HCT116 (cell line): Measurements from ENCODE around the gene CTBP2. TPM values are rescaled to one million over a fixed set of nuclear protein-coding genes. Genes with fewer than 3 reads are reported as not detected.

ENCODE experiments used
- ATAC-seq: fragments of 200-7000 bp; cut with Tn5 transposase; 2 replicates; pipeline ENCODE4 v1.9.1; 2020; ENCODE audit warnings: mild to moderate bottlenecking, moderate library complexity
- BruUV-seq: library from RNA; stranded (reverse); fragments of 400-500 nt; replicated peaks from 2 replicates; lab custom pipeline; 2021; lab: Mats Ljungman, UMichigan
- CTCF ChIA-PET: fragments of 300-600 bp; sonication (Branson Sonifier 250); formaldehyde crosslinking; loops from one replicate; lab custom pipeline; 2021; ENCODE audit warnings: antibody characterized with exemption; lab: Charles Lee
- POLR2A ChIA-PET: fragments of 300-600, 350-600 bp; sonication (Branson Sonifier 250); formaldehyde crosslinking; loops from one replicate; lab custom pipeline; 2021; ENCODE audit warnings: antibody characterized with exemption; lab: Charles Lee
- RAD21 ChIA-PET, 2 experiments: fragments of 300-600 bp; sonication (Branson Sonifier 250); formaldehyde crosslinking; loops; one replicate each; lab custom pipeline; 2023; ENCODE audit warnings: low total read pairs in 2 of 2; ENCODE audit not compliant: uncharacterized antibody in 2 of 2, unreplicated experiment in 2 of 2, low non-redundant PET in 1 of 2; lab: Charles Lee
- DNase-seq: peaks from one replicate; pipeline ENCODE4 v3.0.0-alpha.2; 2010; ENCODE audit warnings: low read depth, low spot score
- H2AFZ ChIP-seq: fragments of 200-600 bp; shearing (Covaris generic), sonication (generic); 2 replicates; pipeline ENCODE4 v1.6.1; 2017; ENCODE audit warnings: low read depth, mixed run types, mixed read lengths, antibody characterized with exemption, low read length; ENCODE audit not compliant: poor library complexity, severe bottlenecking
- H3K27ac ChIP-seq: 2 replicates; pipeline ENCODE4 v1.5.1; 2012; ENCODE audit warnings: low read depth, low read length
- H3K27me3 ChIP-seq: fragments of 200-600 bp; sonication (generic); 2 replicates; pipeline ENCODE4 v1.6.1; 2016; ENCODE audit warnings: mixed run types, low read length, mixed read lengths; ENCODE audit not compliant: insufficient read depth
- H3K36me3 ChIP-seq, 2 experiments: fragments of 200-500 bp in 1 of 2; fragments of 200-600 bp in 1 of 2; sonication (Bioruptor generic) in 1 of 2; sonication (generic) in 1 of 2; 2 replicates each; pipeline versions ENCODE4 v1.5.1 to v1.6.1; 2014 to 2016; ENCODE audit warnings: low read length in 2 of 2, inconsistent platforms in 1 of 2, mixed read lengths in 1 of 2, mixed run types in 1 of 2; ENCODE audit not compliant: insufficient read depth in 2 of 2, control insufficient read depth in 1 of 2
- H3K4me1 ChIP-seq, 2 experiments: fragments of 200-600 bp in 1 of 2; sonication (generic) in 1 of 2; 2 replicates each; pipeline versions ENCODE4 v1.5.1 to v1.6.1; 2012 to 2017; ENCODE audit warnings: low read length in 2 of 2, inconsistent platforms in 1 of 2, mild to moderate bottlenecking in 1 of 2, mixed read lengths in 1 of 2, mixed run types in 1 of 2, moderate library complexity in 1 of 2; ENCODE audit not compliant: insufficient read depth in 2 of 2, control insufficient read depth in 1 of 2
- H3K4me2 ChIP-seq: fragments of 200-600 bp; sonication (generic); 2 replicates; pipeline ENCODE4 v1.6.1; 2017; ENCODE audit warnings: mixed run types, low read length, mixed read lengths
- H3K4me3 ChIP-seq, 2 experiments: fragments of 200-600 bp in 1 of 2; sonication (generic) in 1 of 2; replicated peaks in 1 of 2; 2 replicates each; pipeline ENCODE4 v1.5.1; 2011 to 2016; ENCODE audit warnings: low read length in 2 of 2, control low read depth in 1 of 2, low read depth in 1 of 2, mild to moderate bottlenecking in 1 of 2, mixed read lengths in 1 of 2, mixed run types in 1 of 2
- H3K79me2 ChIP-seq: fragments of 200-600 bp; sonication (generic); 2 replicates; pipeline ENCODE4 v1.6.1; 2017; ENCODE audit warnings: mild to moderate bottlenecking, mixed run types, low read length, moderate library complexity, mixed read lengths; ENCODE audit not compliant: insufficient read depth
- H3K9ac ChIP-seq: fragments of 200-600 bp; sonication (generic); 2 replicates; pipeline ENCODE4 v1.6.1; 2016; ENCODE audit warnings: low read length, mixed read lengths
- H3K9me2 ChIP-seq: fragments of 200-600 bp; sonication (generic), shearing (Covaris generic); 2 replicates; pipeline ENCODE4 v1.6.1; 2017; ENCODE audit warnings: mixed run types, mild to moderate bottlenecking, moderate library complexity; ENCODE audit not compliant: insufficient read depth
- H3K9me3 ChIP-seq, 2 experiments: fragments of 200-500 bp in 1 of 2; fragments of 200-600 bp in 1 of 2; sonication (Bioruptor generic) in 1 of 2; sonication (generic) in 1 of 2; 2 replicates each; pipeline ENCODE4 v1.6.1; 2014 to 2017; ENCODE audit warnings: low read length in 2 of 2, mixed read lengths in 2 of 2, inconsistent platforms in 1 of 2, low read depth in 1 of 2, mild to moderate bottlenecking in 1 of 2, mixed run types in 1 of 2, moderate library complexity in 1 of 2; ENCODE audit not compliant: control insufficient read depth in 1 of 2, insufficient read depth in 1 of 2
- H4K20me1 ChIP-seq: fragments of 200-600 bp; sonication (generic), shearing (Covaris generic); 2 replicates; pipeline ENCODE4 v1.6.1; 2017; ENCODE audit warnings: mixed run types, mild to moderate bottlenecking, moderate library complexity; ENCODE audit not compliant: insufficient read depth
- CTCF ChIP-seq, 3 experiments: fragments of 200-600 bp in 1 of 3; sonication (generic) in 1 of 3; IDR thresholded peaks in 2 of 3; conservative IDR thresholded peaks in 1 of 3; 2 replicates each; pipeline ENCODE4 v1.5.1; 2012 to 2017; ENCODE audit warnings: low read depth in 2 of 3, low read length in 2 of 3, antibody characterized with exemption in 1 of 3, borderline replicate concordance in 1 of 3, control low read depth in 1 of 3, mild to moderate bottlenecking in 1 of 3, mixed read lengths in 1 of 3, mixed run types in 1 of 3, moderate library complexity in 1 of 3; ENCODE audit not compliant: insufficient read depth in 1 of 3
- ELF1 ChIP-seq: IDR thresholded peaks from 2 replicates; pipeline ENCODE4 v1.6.1; 2012; ENCODE audit warnings: low read depth, borderline replicate concordance
- EZH2phosphoT487 ChIP-seq: fragments of 200-600 bp; IDR thresholded peaks from 2 replicates; pipeline ENCODE4 v1.6.1; 2018; ENCODE audit warnings: antibody characterized with exemption, borderline replicate concordance
- FOSL1 ChIP-seq: IDR thresholded peaks from 2 replicates; pipeline ENCODE4 v1.6.1; 2012; ENCODE audit warnings: low read depth
- SIN3A ChIP-seq: IDR thresholded peaks from 2 replicates; pipeline ENCODE4 v1.6.1; 2012; ENCODE audit warnings: low read depth
- intact Hi-C: fragments of 100-400 bp; cut with micrococcal nuclease; formaldehyde crosslinking; loops from 2 replicates; pipeline ENCODE4 v1.10.0; 2022
- total RNA-seq: library from RNA; stranded (reverse); gene quantifications from one replicate; pipeline ENCODE4 v1.2.1, GENCODE V29; 2021; ENCODE audit not compliant: unreplicated experiment

Gene CTBP2
- total RNA-seq, 1 experiment from 2014 or later, result 144 TPM

GRCh38 chr10:125014086-125014830, 146.1 kb downstream of the CTBP2 start (continued):
- TF ChIP-seq CTCF (IDR thresholded peaks at IDR 0.05 in 2 of 3, conservative IDR thresholded peaks at IDR 0.05 in 1 of 3; ENCODE audit: borderline replicate concordance in 1 of 3, insufficient read depth in 1 of 3, low read depth in 2 of 3, low read length in 2 of 3) (no peak), ELF1 (no peak), FOSL1 (no peak), SIN3A (no peak)

- Histone ChIP-seq H3K4me1 (0 out of 4 replicates have a peak, but pooled peaks cover 0 to 4% of the 10 kb centered on the region in 2 experiments), H3K4me2 (no peak overlapping the region), H3K4me3 (no peak overlapping the region), H3K79me2 (peaks cover 78% of the 10 kb centered on the region), H3K9me2 (no peaks in the 10 kb centered on the region), H3K9me3 (no peaks in the 10 kb centered on the region), H3K27me3 (no peaks in the 10 kb centered on the region), H3K27ac (no peak overlapping the region), H3K9ac (no peak overlapping the region), H3K36me3 (no peaks in the 10 kb centered on the region), H2AFZ (no peak overlapping the region), H4K20me1 (no peaks in the 10 kb centered on the region; the same call in 1 of the 2 replicates)
- TF ChIP-seq FOSL1 (no peak), EZH2phosphoT487 (no peak)
- no peak for ATAC-seq
- ChIA-PET CTCF (no interaction called here), RAD21 (no interaction called here), POLR2A (no interaction called here)
- BruUV-seq, result no TSS peak
- no peak for DNase-seq
- intact Hi-C loops, result no loop called here
Measured at GRCh38 chr10:125013529-125013872, 146.9 kb downstream of the CTBP2 start.
